RWPE1 (cell line): Measurements from ENCODE around the gene ENPEP.
"Not testable (repeated sequence)": the region's sequence is repeated elsewhere in the genome, so short reads cannot be mapped to it uniquely, and the experiment has no call there.

Experiments
- CTCF ChIA-PET: fragments of 350-600 bp; sonication (Branson Sonifier 250); formaldehyde crosslinking; extraction: SDS; loops from one replicate; lab custom pipeline; 2021; lab: Yijun Ruan, JAX
- POLR2A ChIA-PET: fragments of 400-600 bp; formaldehyde crosslinking; extraction: SDS; loops from one replicate; lab custom pipeline; 2020; ENCODE audit warnings: antibody characterized with exemption; ENCODE audit not compliant: low non-redundant PET; lab: Yijun Ruan, JAX
- DNase-seq: peaks from one replicate; pipeline ENCODE4 v3.0.0; 2012; ENCODE audit warnings: low spot score
- H3K27ac ChIP-seq: fragments of 450-650 bp; 2 replicates; pipeline ENCODE4 v1.5.1; 2017
- TF ChIP-seq, protein P1 (sequence below): fragments of 450-650 bp; conservative IDR thresholded peaks from 2 replicates; pipeline ENCODE4 v1.5.1; 2017; ENCODE audit warnings: low read depth, mild to moderate bottlenecking

ENPEP gene

DNA sequence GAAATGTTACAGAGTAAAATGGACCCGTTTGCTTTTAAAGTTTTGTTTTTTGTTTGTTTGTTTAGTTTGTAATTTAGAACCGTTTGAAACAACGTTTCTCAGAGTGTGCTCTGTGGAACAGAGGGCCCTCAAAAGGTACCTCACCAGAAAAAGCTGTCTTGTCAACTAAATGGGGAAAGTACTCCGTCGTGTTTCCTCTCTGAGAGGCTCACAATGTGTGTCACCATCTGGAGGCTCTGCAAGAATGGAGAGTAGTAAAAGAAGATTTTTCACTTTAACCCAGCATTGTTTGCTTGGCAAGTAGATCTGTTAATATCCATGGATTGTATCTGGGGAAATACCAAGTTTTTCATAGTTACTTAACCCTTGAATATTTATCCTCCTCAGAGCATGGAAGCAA lies 1.5 kb upstream of the ENPEP start:
- ChIA-PET POLR2A (no interaction called here), CTCF (interaction anchor here (1.2 kb wide), 1 partner anchor 34 kb away, joined by 3 read pairs; no protein-coding TSS in a partner anchor)
- no peak overlapping the region for H3K27ac ChIP-seq
- TF ChIP-seq, protein P1, sequence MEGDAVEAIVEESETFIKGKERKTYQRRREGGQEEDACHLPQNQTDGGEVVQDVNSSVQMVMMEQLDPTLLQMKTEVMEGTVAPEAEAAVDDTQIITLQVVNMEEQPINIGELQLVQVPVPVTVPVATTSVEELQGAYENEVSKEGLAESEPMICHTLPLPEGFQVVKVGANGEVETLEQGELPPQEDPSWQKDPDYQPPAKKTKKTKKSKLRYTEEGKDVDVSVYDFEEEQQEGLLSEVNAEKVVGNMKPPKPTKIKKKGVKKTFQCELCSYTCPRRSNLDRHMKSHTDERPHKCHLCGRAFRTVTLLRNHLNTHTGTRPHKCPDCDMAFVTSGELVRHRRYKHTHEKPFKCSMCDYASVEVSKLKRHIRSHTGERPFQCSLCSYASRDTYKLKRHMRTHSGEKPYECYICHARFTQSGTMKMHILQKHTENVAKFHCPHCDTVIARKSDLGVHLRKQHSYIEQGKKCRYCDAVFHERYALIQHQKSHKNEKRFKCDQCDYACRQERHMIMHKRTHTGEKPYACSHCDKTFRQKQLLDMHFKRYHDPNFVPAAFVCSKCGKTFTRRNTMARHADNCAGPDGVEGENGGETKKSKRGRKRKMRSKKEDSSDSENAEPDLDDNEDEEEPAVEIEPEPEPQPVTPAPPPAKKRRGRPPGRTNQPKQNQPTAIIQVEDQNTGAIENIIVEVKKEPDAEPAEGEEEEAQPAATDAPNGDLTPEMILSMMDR = no peak
- no peak for DNase-seq

DNA sequence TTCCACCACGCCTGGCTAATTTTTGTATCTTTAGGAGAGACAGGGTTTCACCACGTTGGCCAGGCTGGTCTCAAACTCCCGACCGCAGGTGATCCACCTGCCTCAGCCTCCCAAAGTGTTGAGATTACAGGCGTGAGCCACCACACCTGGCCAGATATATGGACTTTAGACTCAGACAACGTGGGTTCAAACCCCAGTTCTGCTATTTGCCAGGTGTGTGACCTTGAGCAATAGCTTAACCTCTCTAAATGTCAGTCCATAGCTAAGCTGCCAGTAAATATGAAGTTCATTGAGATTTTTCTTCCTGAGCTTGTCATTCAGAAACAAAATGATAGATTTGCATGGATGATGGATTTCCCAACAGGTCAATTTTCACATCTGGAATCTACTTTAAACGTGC lies 875 bp upstream of the ENPEP start:
- DNase-seq, POLR2A ChIA-PET, H3K27ac ChIP-seq, CTCF ChIA-PET: not testable (repeated sequence)

DNA sequence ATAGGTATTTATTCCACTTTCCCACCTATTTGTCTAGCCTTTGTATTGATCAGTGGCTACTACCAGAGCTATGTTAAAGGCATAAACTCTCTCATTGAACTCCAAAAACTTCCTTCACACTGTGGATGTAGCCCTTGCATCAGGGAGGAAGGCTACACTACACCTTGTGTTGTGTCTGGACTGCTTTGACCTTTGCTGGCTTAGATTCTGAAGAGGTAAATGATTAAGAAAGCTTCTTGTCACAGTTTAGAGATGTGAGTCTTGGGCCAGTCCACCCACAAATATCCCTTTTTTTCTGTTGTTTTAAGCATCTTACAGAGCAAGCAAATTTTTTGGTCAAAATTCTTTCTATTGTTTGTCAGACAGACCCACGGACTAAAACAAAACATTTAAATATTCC lies 1.9 kb downstream of the ENPEP start:
- H3K27ac ChIP-seq = no peak overlapping the region
- POLR2A ChIA-PET = no interaction called here
- no peak for DNase-seq
- CTCF ChIA-PET = no interaction called here
- TF ChIP-seq, protein P1 = no peak

DNA sequence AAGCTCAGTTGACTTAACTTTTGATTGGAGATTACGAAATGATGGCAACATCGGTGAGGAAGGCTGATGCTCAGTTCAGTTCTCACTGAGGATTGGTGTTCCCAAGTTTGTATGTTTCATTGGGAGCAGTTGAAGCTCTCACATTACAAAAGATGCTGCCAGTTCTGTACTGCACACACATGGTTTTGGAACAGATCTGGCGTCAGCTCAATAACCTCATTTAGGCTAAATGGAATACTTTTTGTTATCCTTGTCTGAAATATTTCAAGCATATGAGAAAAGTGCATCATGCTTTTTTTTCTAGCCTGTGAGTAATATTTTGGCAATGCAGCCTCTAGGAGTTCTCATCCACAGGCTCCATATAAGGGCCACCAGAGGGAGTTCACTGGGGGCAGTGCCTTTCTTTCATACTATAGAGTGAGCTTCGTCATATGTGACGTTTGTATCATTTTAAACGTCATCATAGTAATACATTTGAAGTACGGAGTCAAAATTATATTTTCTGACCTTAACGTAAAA lies 4.1 kb downstream of the ENPEP start:
- ChIA-PET POLR2A (no interaction called here), CTCF (interaction anchor here (0.7 kb wide), 1 partner anchor 461 kb away, joined by 4 read pairs; no protein-coding TSS in a partner anchor)
- TF ChIP-seq, protein P1 = no peak
- no peak overlapping the region for H3K27ac ChIP-seq
- DNase-seq = no peak

DNA sequence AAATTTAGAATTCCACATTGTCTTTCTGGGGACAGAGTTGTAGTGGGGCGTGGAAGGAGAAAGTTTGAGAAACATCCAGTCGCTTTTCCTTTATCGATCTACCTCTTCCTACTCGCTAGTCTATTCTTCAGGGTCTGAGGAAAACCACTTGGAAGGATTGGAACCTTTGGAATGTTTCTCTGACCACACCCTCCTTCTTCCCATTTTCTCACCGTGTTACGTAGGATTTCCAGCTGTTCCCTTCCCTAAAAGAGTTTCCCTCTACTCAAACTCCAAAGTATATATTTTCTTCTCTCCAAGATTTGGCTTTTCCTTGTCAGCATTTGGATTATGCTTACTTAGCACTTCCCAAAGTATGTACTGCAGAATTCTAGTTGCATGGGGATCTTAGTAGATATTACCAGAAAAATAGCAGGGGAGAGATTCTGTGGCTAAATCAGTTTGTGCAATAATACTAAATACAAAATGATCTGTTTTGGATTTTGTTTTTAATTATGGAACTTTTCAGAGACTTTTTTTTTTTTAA lies 4.9 kb downstream of the ENPEP start:
- CTCF ChIA-PET = no interaction called here
- no peak for DNase-seq
- POLR2A ChIA-PET = no interaction called here
- TF ChIP-seq, protein P1 = no peak
- no peak overlapping the region for H3K27ac ChIP-seq

DNA sequence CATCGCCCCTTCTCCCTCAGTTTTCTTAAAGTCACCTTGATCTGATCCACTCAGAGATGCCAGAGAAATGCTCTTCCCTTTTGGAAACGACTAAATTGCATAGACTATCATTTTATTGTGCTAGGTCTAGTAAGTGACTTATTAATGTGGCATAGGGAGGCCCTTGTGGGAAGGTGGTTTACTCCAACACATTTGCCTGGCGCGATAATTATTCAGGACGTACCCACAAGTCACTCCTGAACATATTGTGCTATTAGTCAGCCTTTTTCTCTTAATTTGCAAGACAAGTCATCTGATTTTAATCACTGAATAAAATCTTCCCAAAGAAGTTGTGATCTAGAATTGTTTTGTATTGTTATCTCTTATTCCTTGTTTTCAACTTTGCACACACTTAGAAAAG lies 7.6 kb downstream of the ENPEP start:
- ChIA-PET CTCF (no interaction called here), POLR2A (no interaction called here)
- no peak overlapping the region for H3K27ac ChIP-seq
- TF ChIP-seq, protein P1 = no peak
- DNase-seq = no peak

DNA sequence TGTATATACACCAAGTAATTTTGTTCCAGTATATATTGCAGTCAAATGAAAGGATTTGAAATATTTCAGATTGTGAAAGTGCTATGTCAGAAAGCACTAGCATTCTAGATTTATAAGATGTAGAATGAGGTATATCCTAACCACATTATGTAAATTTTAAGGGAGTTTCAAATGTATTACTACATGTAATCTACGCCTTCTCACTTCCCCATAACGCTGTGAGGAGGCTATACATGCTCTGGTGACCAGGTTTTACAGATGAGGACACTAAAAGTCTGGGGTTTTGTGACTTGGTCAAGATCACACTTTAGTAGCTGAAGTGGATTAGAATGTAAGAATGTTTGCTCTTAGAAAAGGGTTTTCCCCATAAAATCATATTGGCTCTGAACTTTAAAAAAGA lies 8.1 kb downstream of the ENPEP start:
- TF ChIP-seq, protein P1 = no peak
- CTCF ChIA-PET = no interaction called here
- no peak for DNase-seq
- H3K27ac ChIP-seq = no peak overlapping the region
- POLR2A ChIA-PET = no interaction called here
